Measurements from ENCODE around the gene ENTPD7.

GRCh38 chr10:99633832-99634231, 25.5 kb upstream of the ENTPD7 start:
- TF ChIP-seq CTCF (IDR thresholded peaks at IDR 0.05 in 8 of 11, conservative IDR thresholded peaks at IDR 0.05 in 3 of 11) (no peak), POLR2A (IDR thresholded peaks at IDR 0.05) (no peak)
